SKM-1 (cell line): ENCODE measurements around the gene CX3CL1.

Experiments
- DNase-seq: peaks from one replicate; lab custom pipeline; 2025; ENCODE audit not compliant: unreplicated experiment; lab: John Stamatoyannopoulos, UW

The CX3CL1 gene

DNA sequence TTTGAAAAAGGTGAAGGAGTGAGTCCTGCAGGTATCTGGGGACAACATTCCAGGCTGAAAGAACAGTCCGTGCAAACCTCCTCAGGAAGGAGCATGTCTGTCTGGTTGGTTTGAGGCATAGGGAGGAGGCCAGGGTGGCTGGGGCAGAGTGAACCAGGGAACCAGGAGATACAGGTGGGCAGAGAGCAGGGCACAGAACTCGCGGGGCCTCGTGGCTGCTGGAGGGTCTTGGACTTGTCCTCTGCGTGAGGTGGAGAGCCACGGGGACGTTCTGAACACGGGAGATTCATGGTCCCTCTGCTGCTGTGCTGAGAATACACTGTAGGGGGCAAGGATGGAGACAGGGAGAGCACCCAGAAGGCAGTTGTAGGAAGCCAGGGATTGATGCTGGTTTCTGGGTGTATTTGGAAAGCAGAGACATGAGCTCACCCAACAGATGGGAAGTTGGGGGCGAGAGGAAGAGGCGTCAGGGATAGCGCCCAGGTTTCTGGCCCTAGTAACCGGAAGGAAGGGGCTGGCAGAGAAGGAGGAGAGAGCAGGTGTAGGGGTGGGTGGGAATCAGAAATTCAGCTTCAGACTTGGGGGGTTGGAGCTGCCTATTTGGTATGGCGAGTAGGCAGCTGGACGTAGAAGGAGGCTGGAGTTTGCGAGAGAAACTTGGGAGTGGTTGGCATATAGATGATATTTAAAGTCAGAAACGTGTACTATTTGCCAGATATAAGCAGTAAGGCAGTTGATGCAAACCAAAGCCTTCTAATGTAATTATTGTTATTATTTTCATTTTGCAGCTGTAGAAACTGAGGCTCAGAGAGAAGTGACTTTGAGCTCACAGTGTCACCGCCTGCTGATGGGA is 31.9 kb downstream of the CX3CL1 start, which contains the start of gene CCL17:
Gene CCL17 (plus strand): TSS at position 803 of the 853 bp plus-strand sequence. CDS start 9,166 bp downstream, outside the sequence.
- no peak for DNase-seq

DNA sequence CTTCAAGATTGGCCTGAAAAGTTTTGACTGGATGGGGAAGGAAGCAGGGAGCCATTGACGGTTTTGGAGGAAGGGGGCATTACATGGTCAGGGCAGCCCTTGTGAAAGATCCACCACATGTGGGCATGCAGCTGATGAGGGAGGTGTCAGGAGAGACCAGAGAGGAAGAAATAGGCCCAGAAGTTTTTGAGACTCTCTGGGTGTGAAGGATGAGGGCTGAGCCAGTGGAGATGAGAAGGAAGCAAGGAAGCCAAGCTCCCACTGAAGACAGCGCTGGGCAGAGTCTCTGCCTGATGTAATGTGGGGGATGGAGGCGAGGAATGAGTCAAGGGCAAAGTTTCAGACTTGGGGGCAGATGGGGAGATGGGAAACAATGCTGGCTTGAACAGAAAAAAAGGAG is 32.8 kb downstream of the CX3CL1 start:
- no peak for DNase-seq

DNA sequence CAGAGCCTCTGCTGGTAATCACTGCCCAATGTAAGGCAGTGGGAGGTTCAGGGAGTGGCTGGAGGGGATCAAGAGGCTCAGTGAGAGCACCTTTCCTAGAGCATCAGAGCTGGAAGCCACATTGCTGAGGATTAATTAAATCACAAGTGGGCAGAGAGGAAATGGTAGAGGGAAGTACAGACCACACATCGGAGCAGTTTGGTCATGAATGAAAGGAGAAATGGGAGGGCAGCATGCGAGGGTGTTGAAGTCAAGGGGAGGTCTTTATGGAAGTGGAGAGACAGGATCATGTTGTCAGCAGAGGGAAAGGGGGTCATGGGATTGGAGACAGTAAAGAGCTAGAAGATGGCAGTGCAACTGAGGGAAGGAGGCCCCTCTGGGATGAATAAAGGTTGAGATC is 34.6 kb downstream of the CX3CL1 start:
- no peak for DNase-seq

DNA sequence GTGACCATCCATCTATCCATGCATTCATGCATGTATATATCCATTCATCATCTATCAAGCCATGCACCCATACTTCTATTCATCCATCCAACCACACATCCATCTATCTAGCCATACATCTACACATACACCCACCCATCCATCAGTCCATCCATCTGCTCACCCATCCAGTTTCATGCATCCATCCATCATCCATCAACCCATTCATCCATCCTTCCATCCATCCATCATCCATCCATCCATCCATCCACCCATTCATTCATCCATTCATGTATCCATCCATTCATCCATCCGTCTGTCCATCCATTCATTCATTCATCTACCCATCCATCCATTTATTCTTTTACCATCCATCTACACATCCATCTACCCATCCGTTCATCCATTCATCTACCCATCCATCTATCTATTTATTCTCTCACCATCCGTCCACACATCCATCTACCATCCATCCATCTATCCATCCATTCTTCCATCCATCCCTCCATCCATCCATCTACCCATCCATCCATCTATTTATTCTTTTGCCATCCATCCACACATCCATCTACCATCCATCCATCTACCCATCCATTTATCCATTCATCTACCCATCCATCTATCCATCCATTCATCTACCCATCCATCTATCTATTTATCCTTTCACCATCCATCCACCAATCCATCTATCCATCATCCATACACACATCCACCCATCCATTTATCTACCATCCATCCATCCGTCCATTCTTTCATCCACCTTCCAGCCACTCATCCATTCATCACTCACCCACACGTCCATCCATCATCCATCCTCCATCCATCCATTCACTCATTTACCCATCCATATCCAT is 35.4 kb downstream of the CX3CL1 start:
- no peak for DNase-seq

DNA sequence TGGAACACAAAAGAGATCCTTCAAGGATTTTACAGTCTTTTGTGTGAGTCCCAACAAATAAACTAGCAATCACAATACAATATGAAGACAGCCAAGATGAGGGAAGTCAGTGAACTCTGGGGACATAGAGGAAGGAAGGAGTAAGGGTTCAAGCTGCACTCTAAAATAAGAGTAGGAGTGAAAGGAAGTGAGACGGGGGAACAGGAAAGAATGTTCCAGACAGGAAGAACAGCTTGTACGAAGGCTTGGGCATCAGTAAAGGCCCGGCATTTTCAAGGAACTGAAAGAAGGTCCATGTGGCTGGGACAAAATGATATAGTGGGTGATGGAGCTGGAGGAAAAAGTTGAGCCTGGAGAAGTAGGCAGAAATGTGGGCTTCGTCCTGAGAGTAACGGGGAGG is 36.8 kb downstream of the CX3CL1 start:
- DNase-seq = no peak

DNA sequence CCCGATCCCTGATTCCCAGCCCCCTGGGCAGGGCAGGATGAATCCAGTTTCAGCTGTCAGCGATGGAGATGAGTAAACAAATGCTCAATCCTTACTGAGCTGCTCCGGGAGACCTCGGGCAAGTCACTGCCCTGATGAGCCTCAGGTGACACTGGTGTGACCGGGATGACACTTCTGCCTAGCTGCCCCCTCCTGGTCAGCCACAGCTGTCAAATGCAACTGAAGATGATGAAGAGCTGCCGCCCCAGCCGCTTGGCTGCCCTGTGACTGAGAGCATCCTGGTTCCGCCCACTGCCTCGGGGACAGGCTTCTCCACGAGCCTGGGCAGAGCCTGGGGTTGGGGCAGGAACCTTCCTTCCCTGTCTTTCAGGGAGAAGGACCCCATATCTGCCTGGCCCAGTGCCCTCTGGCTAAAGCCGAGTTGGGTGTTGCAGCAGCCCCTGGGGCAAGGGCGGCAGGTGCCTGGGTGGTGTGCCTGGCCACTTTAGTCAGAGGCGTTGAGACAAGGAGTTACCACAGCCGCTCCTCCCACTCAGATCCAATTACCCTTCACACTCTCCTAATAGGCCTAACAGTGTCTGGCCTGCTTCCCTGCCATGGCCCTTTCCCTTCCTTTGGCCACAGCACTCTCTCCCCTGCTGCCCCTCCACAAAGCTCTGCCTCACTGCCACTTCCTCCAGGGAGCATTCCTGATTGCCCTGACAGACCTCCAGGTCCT is 37.7 kb downstream of the CX3CL1 start:
- DNase-seq = no peak

DNA sequence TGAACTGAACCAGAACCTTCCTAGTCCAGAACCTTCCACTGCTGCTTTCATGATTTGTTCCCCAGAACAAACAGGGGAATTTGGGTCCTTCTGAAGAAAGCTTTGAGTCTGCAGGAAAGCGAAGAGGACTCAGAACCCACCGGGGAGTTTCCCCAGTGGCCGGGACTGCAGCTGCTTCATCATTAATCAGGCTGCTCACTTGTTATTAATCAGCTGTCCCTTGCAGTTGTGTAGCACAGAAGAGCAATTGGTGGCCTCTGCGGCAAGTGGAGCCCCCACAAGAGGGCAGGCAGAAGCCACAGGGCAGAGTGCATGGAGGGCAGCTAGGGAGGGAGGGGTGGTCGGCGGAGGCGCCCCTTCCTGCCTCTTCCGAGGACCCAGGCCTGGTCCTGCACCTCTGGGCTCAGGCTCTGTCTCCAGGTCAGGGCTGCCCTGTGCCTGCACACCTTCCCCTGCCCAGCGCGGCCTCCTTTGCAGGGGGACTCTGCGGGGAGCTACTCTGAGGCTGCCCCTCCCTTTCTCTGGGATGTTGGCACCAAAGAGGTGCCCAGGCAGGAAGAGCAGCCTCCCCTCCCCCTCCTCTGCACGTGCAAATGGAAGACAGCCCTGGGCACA is 39.2 kb downstream of the CX3CL1 start:
- no peak for DNase-seq

DNA sequence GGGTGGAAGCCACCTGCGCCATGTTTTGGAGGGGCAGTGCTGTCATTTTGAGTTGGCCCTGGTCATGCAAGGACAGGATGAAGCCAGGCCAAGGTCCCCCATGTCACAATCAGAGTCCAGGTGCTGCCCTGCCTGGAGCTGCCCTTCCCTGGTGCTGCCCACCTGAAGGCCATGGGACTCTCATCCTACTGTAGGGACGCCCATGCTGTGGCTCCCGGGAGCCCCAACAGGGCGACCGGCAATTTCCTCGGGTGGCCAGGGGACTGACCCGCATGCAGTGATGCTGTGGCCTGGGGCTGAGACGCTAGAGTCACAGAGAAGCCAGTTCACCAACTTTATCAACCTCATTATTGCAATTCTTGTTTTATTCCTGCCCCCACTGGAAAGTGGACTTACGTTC is 40.3 kb downstream of the CX3CL1 start:
- no peak for DNase-seq

DNA sequence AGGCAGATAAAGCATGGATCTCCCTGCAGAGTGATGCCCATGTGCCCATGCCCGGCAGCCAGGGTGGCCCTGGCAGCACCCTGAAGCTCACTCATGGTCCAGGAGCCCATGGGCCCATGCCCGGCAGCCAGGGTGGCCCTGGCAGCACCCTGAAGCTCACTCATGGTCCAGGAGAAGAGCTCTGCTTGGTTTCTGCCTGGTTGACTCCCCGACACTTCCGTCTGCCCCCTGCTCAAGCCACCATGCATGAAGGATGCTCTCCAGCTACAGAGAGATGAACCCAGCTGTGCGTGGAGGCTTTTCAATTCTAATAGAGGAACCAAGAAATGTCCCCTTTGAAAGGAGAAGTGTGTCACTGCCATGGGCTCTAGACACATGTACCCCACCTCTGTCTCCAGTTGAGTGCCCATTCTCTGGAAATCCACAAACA is 41.0 kb downstream of the CX3CL1 start:
- no peak for DNase-seq

DNA sequence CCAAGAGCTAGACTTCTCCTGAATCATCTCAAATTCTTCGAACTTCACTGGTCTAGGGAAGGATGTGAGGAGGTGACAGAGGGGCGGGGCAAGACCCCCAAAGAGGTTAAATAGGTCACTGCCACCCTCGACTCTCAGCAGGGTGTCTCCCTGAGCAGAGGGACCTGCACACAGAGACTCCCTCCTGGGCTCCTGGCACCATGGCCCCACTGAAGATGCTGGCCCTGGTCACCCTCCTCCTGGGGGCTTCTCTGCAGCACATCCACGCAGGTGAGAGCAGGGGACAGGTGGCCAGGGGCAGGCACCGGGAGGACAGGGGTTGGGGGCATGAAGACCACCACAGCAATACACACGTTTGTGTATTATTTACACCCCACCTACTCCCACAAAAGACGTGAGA is 41.4 kb downstream of the CX3CL1 start:
- DNase-seq = no peak

DNA sequence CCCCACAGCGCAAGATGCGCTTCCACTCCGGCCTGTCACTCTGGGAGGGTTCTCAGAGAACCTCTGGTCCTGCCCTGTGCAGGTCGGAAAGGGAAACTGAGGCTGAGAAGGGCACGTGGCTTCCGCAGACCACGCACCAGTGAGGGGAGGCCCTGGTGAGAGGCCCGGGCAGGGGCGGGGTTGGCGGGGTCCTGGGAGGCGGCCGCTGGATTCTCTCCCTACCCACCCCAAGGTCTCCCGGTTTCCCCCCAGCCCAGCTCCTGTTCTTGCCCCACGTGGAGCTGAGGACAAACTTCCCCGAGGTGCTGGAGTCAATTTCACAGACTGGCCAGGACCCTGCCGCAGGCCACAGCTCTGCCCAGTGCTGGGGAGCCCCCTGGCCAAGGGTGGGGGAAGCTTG is 43.8 kb downstream of the CX3CL1 start:
- DNase-seq = no peak

DNA sequence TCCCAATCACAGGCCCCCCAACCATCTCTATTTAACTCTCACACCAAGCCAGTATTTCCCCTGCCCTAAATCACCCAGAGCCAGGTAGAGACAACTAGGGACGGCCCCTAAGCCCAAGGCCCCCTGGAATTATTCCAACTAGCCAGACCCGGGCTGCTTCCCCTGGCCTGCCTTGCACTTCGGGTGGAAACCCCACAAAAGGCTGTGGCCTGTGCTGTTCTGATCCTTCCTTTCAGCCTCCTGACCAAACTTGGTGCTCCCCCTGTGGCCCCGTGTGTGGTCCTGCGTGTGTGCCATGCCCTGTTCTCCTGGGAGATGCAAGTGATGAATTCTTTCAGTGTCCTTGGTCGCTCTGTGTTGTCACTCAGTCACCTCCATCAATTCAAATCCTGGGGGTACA is 47.2 kb downstream of the CX3CL1 start:
- no peak for DNase-seq

DNA sequence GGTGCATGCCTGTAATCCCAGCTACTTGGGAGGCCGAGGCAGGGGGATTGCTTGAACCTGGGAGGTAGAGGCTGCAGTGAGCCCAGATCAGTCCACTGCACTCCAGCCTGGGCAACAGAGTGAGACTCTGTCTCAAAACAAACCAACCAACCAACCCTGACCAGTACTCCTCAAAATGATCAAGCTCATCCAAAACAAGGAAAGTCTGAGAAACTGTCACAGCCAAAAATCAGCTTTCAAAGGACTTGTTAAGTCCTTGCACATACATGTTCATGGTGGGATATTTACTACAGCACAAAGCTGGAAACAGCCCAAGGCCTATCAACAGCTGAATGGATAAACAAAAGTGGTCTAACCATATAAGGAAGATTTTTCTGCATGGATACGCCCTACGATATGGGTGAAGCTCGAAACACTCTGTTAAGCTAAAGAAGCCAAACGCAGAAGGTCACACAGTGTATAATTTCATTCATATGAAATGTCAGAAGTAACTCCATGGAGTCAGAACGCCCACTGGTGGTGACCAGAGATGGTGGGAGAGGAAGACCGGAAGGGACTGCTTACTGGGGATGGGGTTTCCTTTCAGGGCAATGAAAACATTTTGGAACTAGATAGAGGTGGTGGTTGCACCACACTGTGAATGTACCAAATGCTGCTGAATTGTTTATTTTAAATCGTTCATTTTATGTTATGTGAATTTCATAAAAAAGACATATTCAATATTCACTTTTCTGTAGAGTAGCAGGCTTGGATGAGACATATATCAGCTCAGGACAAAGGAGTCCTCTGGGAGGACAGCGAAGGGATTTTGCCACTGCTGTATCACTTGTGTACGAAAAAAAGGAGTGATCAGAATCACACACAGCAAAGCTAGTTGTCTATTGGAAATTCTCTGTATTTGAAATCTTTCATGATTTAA is 50.0 kb downstream of the CX3CL1 start:
- DNase-seq = no peak

DNA sequence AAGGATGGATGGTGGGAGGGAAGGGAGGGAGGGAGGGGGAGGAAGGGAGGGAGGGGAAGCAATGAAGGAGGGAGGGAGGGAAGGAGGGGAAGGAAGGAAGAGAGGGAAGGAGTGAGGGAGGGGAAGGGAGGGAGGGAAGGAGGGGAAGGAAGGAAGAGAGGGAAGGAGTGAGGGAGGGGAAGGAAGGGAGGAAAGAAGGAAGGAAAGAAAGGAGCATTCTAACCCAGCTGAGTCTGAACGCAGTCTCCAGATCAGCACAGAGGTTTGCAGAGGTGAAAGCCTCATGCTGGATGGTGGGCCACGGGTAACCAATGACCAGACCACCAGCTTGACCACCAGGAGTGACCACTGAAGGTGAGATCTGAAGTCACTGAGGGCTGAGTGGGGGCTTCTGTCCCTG is 50.9 kb downstream of the CX3CL1 start:
- no peak for DNase-seq

DNA sequence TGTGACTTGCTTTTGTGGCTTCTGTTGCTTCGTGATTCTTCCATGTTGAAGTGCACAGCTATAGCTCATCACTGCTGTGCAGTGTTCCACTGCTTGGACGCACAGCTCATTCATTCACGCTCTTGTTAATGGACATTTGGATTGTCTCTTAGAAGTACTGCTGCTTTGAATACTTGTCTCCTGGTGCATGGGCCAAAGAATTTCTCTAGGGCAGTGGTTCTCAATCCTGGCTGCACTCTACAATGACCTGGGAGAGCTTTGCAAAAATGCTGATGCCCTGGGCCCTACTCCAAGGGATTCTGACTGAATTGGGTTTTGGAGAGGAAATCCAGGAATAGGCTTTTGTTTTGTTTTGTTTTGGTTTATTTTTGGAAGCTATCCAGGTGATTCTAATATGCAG is 52.3 kb downstream of the CX3CL1 start:
- no peak for DNase-seq

DNA sequence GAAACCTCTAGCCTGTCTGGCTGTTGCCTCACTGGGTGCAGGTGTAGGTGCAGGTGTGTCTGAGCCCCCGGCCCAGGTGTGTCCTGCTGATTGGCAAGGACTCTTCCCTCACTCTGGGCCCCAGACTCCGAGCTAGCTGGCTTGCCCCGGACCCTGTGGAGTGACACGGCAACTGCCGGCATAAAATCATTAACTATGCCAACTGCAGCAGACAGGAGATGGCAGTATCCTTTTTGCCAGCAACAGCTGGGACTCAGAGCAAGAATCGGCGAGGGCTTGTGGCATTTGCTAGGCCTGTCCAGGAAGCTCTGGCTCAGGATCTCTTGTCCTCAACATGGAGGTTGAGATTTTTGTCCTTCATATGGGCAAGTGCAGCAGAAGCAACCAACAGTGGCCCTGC is 54.1 kb downstream of the CX3CL1 start:
- DNase-seq = no peak

DNA sequence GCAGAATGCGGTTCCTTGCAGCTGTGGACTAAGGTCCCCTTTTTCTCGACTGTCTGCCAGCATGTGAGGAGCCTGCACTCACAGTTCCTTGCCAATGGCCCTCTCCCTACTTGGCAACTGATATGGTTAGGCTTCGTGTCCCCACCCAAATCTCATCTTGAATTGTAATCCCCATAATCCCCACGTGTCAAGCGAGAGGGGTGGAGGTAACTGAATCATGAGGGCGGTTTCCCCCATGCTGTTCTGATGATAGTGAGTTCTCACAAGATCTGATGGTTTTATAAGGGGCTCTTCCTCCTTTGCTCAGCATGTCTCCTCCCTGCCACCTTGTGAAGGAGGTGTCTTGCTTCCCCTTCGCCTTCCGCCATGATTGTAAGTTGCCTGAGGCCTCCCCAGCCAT is 55.0 kb downstream of the CX3CL1 start:
- no peak for DNase-seq

DNA sequence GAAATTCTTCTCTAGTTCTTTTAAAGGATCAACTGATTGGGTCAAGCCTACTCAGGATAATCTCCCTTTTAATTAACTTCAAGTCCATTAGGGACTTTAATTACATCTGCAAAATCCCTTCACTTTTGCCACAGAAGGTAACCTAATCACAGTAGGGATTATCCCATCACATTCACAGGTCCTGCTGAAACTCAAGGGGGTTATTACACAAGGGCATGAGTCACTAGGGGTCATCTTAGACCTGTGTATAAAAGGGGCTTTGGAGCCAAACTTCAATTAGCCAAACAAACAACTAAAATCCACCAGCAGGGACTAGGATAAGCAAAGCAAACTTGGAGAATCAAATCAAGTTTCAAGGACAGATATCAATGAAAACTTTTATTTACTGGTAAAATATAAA is 55.5 kb downstream of the CX3CL1 start:
- DNase-seq = no peak

DNA sequence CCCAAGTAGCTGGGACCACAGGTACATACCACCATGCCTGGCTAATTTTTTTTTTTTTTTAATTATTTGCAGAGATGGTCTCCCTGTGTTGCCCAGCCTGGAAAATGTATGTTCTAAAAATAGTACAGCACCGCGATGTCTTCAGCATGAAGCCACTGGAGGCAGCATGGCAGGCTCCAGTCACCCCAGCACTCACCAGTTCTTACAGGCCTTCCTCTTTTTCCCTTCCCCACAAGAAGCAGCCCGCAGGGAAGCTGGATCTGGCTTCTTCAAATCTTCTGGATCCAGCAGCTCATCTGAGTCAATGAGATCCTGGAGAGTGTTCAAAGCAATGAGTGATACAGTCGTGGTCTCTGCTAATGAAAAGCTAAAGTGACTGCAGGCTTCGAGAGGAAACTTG is 58.7 kb downstream of the CX3CL1 start:
- DNase-seq = no peak

DNA sequence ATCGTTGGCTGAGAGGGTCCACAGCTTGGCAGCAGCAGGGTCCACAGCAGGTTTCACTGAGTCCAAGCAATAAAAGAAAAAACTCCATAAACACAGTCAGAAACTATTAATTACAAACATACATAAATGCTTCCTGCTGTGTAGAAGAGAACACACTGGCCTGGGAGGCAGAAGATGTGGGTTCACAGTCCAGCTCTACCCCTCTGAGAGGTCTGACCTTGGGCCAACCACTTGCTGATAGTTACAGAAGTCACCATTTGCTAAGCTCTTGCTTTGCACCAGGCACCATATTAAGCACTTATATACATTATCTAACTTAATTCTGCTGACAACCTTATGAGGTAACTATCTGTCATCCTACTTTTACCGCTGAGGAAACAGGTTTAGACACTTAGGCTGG is 60.2 kb downstream of the CX3CL1 start:
- DNase-seq = no peak
